ENCODE results near the gene CYFIP1.

CYFIP1 gene

GRCh38 chr15:22915866-22916515, 64.2 kb downstream of the CYFIP1 start:
- no peak for DNase-seq

DNA sequence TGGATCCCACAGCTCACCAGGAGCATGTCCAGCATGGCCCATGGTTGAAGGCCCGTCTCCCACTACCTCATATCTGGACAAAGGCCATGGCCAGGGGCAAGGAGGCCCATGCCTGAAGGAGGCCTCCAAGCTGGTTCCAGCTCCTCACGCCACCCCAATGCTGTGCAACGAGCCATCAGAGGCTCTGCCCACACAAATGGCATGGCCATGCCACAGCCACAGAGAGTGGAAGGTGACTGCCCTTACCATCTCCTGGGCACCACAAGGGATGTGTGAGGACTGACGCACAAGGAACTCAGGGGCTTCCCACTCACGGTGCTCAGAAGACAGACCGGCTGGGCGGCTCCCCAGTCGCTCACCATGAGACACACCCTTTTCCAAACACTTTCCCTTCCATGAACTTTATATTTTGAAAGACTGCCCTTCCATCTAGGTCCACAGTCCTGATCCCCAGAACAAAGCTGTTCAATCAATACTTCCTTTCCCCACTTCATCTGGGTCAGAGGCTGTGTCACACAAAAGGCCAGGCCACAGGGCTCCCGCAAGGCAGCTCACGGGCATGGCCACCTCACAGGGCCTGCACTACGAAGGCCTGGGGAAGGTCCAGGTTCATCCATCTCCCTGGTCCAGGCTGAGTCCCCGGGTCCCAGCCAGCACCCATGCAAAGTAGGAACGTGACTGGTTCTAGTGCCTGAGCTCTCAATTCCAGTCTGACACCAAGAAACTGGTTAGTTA, 66.4 kb downstream of the CYFIP1 start:
- DNase-seq: no peak

GRCh38 chr15:22912256-22912655, 67.9 kb downstream of the CYFIP1 start:
- DNase-seq: no peak

DNA sequence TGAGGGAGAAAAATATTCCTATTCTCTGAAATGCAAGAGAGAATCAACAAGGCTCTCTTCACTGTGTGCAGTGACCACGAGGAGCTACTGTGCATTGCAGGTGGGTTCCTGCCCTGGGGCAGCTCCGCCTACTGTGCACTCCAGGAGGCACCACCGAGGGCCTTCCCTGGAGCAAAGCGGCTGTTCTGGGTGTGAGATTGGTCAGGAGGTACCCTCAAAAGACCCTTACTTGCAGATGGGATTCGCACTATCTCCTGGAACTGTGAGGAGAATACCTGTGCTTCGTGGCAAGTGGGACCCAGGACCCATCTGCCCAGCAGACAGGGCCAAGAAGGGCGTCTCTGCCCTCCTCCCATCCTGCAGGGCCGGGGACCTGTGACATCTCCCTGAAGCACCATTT, 68.9 kb downstream of the CYFIP1 start:
- no peak for DNase-seq

DNA sequence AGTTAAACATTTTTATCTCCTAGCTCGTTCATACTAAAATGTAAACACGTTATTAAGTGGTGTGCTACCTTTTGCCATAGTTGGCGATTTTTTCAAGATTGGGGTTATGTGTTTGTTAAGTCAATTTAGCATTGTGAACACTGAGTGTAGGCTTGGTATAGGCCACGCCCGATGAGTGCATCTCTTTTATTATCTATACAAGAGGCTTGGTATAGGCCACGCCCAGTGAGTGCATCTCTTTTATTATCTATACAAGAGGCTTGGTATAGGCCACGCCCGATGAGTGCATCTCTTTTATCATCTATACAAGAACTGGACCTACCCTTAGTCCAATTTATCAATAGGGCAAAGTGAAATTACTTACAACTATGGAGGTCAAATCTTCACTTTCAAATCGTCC, 71.3 kb downstream of the CYFIP1 start:
- DNase-seq: no peak

DNA sequence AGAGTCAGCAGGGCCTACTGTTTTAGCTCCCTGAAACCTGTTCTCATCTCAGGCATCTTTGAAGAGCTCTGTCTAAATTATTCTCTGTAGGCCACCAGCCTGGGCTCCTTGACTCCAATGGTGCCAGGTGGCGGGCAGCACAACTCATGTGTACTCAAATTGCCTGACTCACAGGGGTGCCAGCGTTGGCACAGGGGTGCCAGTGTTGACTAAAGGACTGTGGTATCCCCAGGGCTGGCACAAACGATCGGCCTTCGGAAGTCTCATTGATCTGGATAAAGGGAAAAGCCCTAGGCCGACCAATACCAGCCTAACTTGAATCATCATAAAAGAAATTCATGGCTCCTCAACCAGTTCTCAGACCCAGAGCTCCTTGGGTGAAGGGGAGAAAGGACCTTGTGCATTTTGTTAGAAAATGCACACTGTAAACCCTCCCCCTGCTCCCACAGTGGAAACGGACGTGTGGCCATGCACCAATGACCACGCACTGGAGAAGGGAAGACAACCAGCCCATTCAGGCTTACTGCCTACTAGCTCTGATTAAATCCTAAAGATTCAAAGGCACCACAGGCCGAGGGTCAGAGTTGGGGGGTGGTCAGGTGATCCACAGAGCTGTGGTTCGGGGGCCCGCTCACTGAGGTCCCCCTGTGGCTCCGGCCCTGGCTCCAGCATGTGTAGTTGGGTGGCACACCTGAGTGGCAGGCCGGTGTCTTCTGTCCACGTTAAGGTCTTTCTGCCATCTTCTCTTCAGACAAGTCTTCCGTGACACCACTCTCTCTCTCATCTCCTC, 72.8 kb downstream of the CYFIP1 start:
- no peak for DNase-seq

DNA sequence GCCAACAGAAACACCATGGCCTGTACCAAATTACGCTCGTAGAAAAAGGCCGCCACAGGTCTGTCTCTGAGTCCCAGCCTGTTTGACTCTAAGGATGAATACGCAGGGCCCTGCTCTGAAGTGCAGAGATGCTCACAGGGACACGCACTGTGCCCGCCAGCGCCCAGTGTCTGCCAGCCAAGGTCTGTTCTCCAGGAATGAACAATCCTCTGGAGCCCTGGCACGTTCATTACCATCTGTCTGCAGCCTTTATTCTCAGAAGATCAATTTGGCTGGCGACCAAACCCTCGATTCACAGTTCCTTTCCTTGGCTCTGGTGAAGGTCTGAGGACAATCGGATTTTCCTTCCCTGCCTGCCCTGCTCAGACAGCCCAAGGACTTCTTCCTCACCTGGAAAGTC, 75.4 kb downstream of the CYFIP1 start:
- DNase-seq: no peak

- DNase-seq: no peak
These were observed 76.1 kb downstream of the CYFIP1 start for GRCh38 chr15:22903961-22904534.

GRCh38 chr15:22903427-22903826, 76.7 kb downstream of the CYFIP1 start:
- no peak for DNase-seq

DNA sequence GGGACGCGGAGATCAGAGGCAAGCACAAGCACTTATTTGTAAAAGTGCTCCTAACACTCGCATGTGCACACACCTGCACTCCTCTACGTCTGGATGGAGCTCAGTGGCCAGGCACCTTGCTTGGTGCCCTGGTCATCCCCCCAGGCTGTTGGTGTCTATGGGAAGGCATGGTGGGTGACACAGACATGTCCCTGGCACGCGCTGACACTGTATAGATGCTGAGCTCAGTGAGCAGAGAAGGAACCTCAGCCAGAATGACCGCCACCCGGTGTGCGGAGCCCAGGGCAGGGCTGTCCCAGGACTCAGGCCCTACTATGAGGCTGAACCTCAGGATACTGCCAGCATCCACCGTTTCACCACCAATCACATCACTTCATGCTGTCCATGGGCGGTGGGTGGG, 77.2 kb downstream of the CYFIP1 start:
- DNase-seq: no peak

- no peak for DNase-seq
These were observed 77.6 kb downstream of the CYFIP1 start for GRCh38 chr15:22902578-22902977.

- no peak for DNase-seq
These were observed 78.1 kb downstream of the CYFIP1 start for GRCh38 chr15:22902046-22902445.

DNA sequence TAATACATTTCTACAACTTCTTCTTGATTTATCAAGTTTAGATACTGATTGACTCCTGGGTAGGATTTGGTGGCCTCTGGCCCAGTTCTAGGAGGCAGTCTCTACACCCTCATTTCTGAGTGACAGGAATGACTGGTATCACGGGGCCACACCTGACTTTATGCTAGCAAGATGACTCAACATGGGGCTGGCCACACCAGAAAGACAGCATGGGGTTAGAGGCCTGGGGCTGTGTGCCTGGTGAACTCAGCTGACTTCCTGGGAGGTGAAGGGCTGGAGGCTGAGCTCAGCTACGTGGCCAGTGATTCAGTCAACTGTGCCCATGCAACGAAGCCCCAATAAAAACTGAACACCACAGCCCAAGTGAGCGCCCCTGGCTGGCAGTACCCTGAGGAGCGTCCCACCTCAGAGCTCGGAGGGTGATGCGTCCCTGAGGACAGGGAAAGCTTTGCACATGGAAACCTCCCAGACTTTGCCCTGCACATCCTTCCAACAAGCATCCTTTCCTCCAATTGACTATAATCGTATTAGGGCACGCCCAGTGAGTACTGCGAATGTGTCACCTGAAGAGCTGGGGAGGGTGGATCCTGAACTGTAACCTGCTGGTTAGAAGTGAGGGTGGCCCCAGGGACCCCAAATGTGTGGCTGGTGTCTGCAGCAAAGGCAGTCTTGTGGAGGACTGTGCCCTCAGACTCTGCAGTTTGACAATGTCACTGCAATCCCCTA, 84.5 kb downstream of the CYFIP1 start:
- DNase-seq: no peak

DNA sequence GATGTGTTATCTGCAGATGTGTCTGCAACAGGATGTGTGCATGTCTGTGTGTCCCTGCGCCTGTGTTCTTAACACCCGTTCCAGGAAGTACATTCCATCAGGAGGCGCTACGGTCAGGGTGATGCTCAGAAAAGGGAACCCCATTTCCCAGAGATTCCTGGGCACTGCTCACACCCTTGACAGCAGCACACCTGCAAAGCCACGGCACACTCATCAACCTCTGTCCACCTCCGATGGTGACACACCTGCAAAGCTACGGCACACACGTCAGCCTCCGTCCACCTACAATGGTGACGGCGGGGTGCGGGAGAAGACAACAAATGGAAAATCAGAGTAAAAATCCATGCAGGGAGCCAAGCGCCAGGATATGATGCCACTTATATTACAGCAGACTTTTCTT, 86.3 kb downstream of the CYFIP1 start:
- DNase-seq: no peak

GRCh38 chr15:22893081-22893480, 87.1 kb downstream of the CYFIP1 start:
- DNase-seq: no peak

GRCh38 chr15:22892333-22892732, 87.8 kb downstream of the CYFIP1 start:
- DNase-seq: no peak

DNA sequence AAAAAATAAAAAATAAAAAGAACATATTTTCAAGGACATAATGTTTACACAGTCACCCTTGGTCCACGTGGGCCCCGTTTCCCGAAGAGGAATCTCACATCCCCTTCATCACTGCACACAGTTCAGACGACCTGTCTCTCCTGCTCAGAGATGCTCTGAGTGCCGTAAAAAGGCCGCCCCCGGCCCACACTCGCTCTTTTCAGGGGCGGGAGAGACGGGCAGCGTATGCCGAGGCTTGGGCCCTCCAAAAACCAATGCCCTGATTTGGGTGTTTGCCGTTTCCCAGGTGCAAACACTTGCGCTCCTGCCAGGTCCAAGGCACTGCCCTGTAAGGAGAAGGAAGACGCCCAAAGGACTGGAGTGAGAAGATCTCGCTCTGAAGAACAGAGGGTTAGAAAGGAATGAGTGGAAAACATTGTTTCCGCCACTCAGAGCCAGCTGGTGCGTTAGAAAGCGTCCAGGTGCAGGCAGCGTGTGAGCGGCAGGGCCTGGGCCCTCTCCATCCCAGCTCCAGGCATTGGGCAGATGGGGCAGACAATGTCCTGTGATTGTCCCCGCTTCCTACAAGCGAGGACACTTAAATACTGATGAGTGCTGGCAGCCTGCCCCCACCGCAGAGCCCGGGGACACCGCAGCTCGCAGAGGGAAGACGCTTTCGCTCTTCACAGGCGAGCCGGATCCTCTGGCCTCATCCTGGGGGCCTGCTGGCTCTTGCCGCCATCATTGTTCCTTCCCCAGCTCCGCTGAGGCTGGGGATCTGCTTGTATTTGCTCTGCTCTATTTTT, 88.5 kb downstream of the CYFIP1 start:
- no peak for DNase-seq

DNA sequence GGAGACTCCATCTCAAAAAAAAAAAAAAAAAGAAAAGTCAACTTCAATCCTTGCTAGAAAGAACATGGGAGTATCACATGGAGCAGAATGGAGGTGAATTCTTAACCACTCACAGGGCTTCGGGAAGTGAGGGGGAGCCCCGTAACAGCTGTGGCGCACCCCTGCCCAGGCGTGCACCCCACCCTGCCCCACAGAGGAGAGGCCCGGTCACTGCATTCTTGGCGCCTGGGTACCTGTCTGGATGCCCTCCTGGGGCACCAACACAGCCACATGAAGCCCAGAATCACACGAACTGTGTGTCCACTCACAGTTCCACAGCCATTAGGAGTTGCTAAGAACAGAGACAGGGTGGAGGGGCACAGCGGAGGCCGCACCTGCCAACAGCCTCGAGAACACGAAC, 89.9 kb downstream of the CYFIP1 start:
- DNase-seq: no peak

- no peak for DNase-seq
These were observed 90.9 kb downstream of the CYFIP1 start for GRCh38 chr15:22889146-22889818.

DNA sequence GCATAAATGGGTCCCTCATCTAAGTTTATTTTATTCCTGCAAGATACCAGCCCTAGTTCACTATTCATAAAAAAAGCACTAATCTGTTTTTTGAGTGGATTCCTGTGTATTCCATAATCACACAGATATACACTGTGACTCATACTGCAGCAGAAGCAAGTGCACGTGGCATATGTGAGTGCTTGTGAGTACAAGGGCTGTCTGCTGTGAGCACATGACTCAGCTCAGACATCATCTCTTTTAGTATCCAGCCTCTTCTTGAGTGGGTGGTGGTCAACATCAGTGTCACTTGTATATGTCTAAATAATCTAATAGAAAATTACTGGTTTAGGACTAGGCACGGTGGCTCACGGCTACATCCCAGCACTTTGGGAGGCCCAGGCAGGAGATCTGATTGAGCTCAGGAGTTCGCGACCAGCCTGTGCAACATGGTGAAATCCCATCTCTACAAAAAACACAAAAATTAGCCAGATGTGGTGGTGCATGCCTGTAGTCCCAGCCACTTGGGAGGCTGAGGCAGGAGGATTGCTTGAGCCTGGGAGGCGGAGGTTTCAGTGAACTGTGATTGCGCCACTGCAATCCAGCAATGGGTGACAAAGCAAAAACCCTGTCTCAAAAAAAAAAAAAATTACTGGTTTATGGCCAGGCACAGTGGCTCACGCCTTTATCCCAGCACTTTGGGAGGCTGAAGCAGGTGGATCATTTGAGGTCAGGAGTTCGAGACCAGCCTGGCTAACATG, 91.9 kb downstream of the CYFIP1 start:
- no peak for DNase-seq

Data from eye (tissue), 1 donor.